Sigmoid colon (tissue), 4 donors: ENCODE data around the gene RASAL2.

Source experiments
- CTCF ChIP-seq, 4 experiments: fragments of 450-650 bp in 3 of 4; fragments of 200-600 bp in 1 of 4; IDR thresholded peaks; one replicate each; pipeline ENCODE4 v1.5.1; 2016 to 2019; ENCODE audit warnings: antibody characterized with exemption in 4 of 4, mild to moderate bottlenecking in 3 of 4, moderate library complexity in 2 of 4
- EP300 ChIP-seq, 4 donors: sonication (generic); formaldehyde crosslinking; IDR thresholded peaks; one replicate each; pipeline ENCODE4 v1.6.1; 2017; ENCODE audit warnings: antibody characterized with exemption in 4 of 4
- POLR2A ChIP-seq, 2 donors: fragments of 450-650 bp; IDR thresholded peaks; one replicate each; pipeline ENCODE4 v1.6.1; 2016; ENCODE audit warnings: antibody characterized with exemption in 2 of 2, mild to moderate bottlenecking in 2 of 2, moderate library complexity in 2 of 2
- POLR2AphosphoS5 ChIP-seq, 4 donors: sonication (generic); formaldehyde crosslinking; IDR thresholded peaks; one replicate each; pipeline ENCODE4 v1.6.1; 2017; ENCODE audit warnings: antibody characterized with exemption in 4 of 4

DNA sequence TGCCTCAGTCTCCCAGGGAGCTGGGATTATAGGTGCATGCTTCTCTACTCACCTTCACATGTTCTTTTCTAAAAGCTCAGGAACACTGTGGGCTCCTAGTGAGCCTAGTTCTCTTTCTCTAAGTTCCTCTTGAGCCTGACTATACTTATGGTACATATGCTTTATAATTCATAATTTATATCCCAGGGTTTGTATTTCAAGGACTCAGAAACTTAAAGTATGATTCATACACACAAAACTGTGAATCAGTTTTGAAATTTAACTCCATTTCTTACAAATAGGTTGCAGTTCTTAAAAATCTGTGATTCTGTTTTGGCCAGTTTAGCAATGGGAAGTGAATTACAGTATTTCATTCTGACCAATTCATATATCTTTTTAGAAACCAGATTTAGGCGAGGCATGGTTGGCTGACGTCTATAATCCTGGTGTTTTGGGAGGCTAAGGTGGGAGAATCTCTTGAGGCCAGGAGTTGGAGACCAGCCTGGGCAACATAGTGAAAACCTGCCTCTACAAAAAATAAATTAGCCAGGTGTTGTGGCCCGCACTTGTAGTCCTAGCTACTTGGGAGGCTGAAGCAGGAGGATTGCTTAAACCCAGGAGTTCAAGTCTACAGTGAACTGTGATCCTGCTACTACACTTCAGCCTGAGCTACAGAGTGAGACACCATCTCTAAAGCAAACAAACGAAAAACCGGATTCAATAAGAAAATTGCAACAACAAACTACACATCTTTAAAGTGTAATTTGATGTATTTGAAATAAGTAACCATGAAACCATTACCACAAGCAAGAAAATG, 15.6 kb downstream of the RASAL2 start:
- no peak for TF ChIP-seq CTCF (IDR thresholded peaks at IDR 0.05)
- no peak for TF ChIP-seq POLR2A (IDR thresholded peaks at IDR 0.05)
- no peak for TF ChIP-seq POLR2AphosphoS5 (IDR thresholded peaks at IDR 0.05)
- no peak for TF ChIP-seq EP300 (IDR thresholded peaks at IDR 0.05)
